MCF 10A (cell line): Measurements from ENCODE around the gene UNC80. TPM values are rescaled to one million over a fixed set of nuclear protein-coding genes. Genes with fewer than 3 reads are reported as not detected.

ENCODE experiments used
- BruUV-seq: library from RNA; stranded (reverse); fragments of 400-500 nt; replicated peaks from 2 replicates; lab custom pipeline; 2021; lab: Mats Ljungman, UMichigan
- CTCF ChIA-PET: fragments of 300-600 bp; sonication (Branson Sonifier 250); formaldehyde crosslinking; extraction: SDS; loops from one replicate; lab custom pipeline; 2021; ENCODE audit warnings: antibody characterized with exemption, inconsistent platforms; lab: Yijun Ruan, JAX
- POLR2A ChIA-PET: fragments of 300-600, 350-650 bp; sonication (Branson Sonifier 250); formaldehyde crosslinking; extraction: SDS; loops from one replicate; lab custom pipeline; 2020; ENCODE audit warnings: antibody characterized with exemption, inconsistent platforms; lab: Yijun Ruan, JAX
- DNase-seq: peaks from one replicate; pipeline ENCODE4 v3.0.0-alpha.2; 2018; ENCODE audit not compliant: unreplicated experiment
- H3K27ac Mint-ChIP-seq: one replicate; pipeline ENCODE4 v1.8.0; 2022; ENCODE audit warnings: mild to moderate bottlenecking, low read depth, mixed read lengths; ENCODE audit not compliant: unreplicated experiment
- H3K27me3 Mint-ChIP-seq: one replicate; pipeline ENCODE4 v1.8.0; 2022; ENCODE audit warnings: mixed read lengths; ENCODE audit not compliant: insufficient read depth, unreplicated experiment
- H3K36me3 Mint-ChIP-seq: one replicate; pipeline ENCODE4 v1.8.0; 2022; ENCODE audit warnings: mild to moderate bottlenecking, moderate library complexity, mixed read lengths; ENCODE audit not compliant: insufficient read depth, unreplicated experiment
- H3K4me1 Mint-ChIP-seq: one replicate; pipeline ENCODE4 v1.8.0; 2022; ENCODE audit warnings: mixed read lengths; ENCODE audit not compliant: insufficient read depth, unreplicated experiment
- H3K4me3 Mint-ChIP-seq: one replicate; pipeline ENCODE4 v1.8.0; 2022; ENCODE audit warnings: mild to moderate bottlenecking, moderate library complexity, mixed read lengths; ENCODE audit not compliant: unreplicated experiment
- H3K9me3 Mint-ChIP-seq: one replicate; pipeline ENCODE4 v1.8.0; 2022; ENCODE audit warnings: mixed read lengths; ENCODE audit not compliant: unreplicated experiment
- CTCF ChIP-seq: fragments of 200-600 bp; IDR thresholded peaks from one replicate; pipeline ENCODE4 v1.8.0; 2022; ENCODE audit warnings: antibody characterized with exemption, mild to moderate bottlenecking; ENCODE audit not compliant: unreplicated experiment
- intact Hi-C: fragments of 100-400 bp; cut with micrococcal nuclease; formaldehyde crosslinking; loops from 2 replicates; pipeline ENCODE4 v1.14.1; 2022
- total RNA-seq: library from RNA; stranded (reverse); gene quantifications from 2 replicates; pipeline ENCODE4 v1.2.3, GENCODE V29; 2022

UNC80 gene
- total RNA-seq, 1 experiment from 2014 or later, result not detected

GRCh38 chr2:209768557-209768956, 3.1 kb upstream of the UNC80 start:
- Mint-ChIP-seq H3K9me3 (no peaks in the 10 kb centered on the region), H3K36me3 (no peaks in the 10 kb centered on the region), H3K4me3 (no peak overlapping the region), H3K27me3 (peaks cover 10% of the 10 kb centered on the region), H3K4me1 (no peaks in the 10 kb centered on the region), H3K27ac (no peak overlapping the region)
- ChIA-PET CTCF (interaction anchor here (1.0 kb wide), 1 partner anchor 192 kb away, joined by 3 read pairs; no protein-coding TSS in a partner anchor), POLR2A (interaction anchor here (0.7 kb wide), 1 partner anchor 30 kb away, joined by 3 read pairs; no protein-coding TSS in a partner anchor)
- no peak for DNase-seq
- BruUV-seq, result no TSS peak
- intact Hi-C loops, result no loop called here
- TF ChIP-seq CTCF, result no peak

- no peak overlapping the region for H3K4me3 Mint-ChIP-seq
- no peak for TF ChIP-seq CTCF
- BruUV-seq, result no TSS peak
- no peaks in the 10 kb centered on the region for H3K36me3 Mint-ChIP-seq
- no peak overlapping the region for H3K27ac Mint-ChIP-seq
- H3K4me1 Mint-ChIP-seq, result no peaks in the 10 kb centered on the region
- peaks cover 9% of the 10 kb centered on the region for H3K27me3 Mint-ChIP-seq
- CTCF ChIA-PET, result interaction anchor here (1.5 kb wide), 1 partner anchor 12 kb away, joined by 3 read pairs; no protein-coding TSS in a partner anchor
- DNase-seq, result no peak
- intact Hi-C loops, result no loop called here
- POLR2A ChIA-PET, result interaction anchor here (0.7 kb wide), 1 partner anchor 1244 kb away, joined by 3 read pairs; no protein-coding TSS in a partner anchor
- no peaks in the 10 kb centered on the region for H3K9me3 Mint-ChIP-seq
These were observed 656 bp downstream of the UNC80 start for GRCh38 chr2:209772290-209772685.

- BruUV-seq, result no TSS peak
These were observed 1.7 kb downstream of the UNC80 start for GRCh38 chr2:209773377-209773776.

GRCh38 chr2:209787416-209787815, 15.8 kb downstream of the UNC80 start:
- H3K27ac Mint-ChIP-seq, result no peak overlapping the region
- H3K27me3 Mint-ChIP-seq, result no peaks in the 10 kb centered on the region
- no peak overlapping the region for H3K4me3 Mint-ChIP-seq
- intact Hi-C loops, result no loop called here
- ChIA-PET CTCF (interaction anchor here (0.7 to 1.7 kb wide), 3 partner anchors 23 to 1914 kb away, joined by 3 to 8 read pairs (median 3); no protein-coding TSS in a partner anchor), POLR2A (interaction anchor here (0.6 kb wide), 1 partner anchor 1048 kb away, joined by 4 read pairs; no protein-coding TSS in a partner anchor)
- BruUV-seq, result no TSS peak
- no peak for DNase-seq
- peaks cover 6% of the 10 kb centered on the region for H3K4me1 Mint-ChIP-seq
- no peak for TF ChIP-seq CTCF
- no peaks in the 10 kb centered on the region for H3K36me3 Mint-ChIP-seq
- no peaks in the 10 kb centered on the region for H3K9me3 Mint-ChIP-seq

More at GRCh38 chr2:209773377-209773776, 1.7 kb downstream of the UNC80 start:
- Mint-ChIP-seq H3K27ac (no peak overlapping the region), H3K9me3 (no peaks in the 10 kb centered on the region), H3K36me3 (no peaks in the 10 kb centered on the region), H3K27me3 (no peaks in the 10 kb centered on the region), H3K4me3 (no peak overlapping the region), H3K4me1 (no peaks in the 10 kb centered on the region)
- CTCF ChIA-PET, result interaction anchor here (0.6 kb wide), 1 partner anchor 67 kb away, joined by 3 read pairs; no protein-coding TSS in a partner anchor
- TF ChIP-seq CTCF, result no peak
- POLR2A ChIA-PET, result no interaction called here
- DNase-seq, result no peak
- intact Hi-C loops, result no loop called here
